ENCODE results near the gene NPLOC4. TPM values are rescaled to one million over a fixed set of nuclear protein-coding genes. Genes with fewer than 3 reads are reported as not detected.

NPLOC4 gene
- polyA plus RNA-seq, 1 experiment, result 108 TPM

DNA sequence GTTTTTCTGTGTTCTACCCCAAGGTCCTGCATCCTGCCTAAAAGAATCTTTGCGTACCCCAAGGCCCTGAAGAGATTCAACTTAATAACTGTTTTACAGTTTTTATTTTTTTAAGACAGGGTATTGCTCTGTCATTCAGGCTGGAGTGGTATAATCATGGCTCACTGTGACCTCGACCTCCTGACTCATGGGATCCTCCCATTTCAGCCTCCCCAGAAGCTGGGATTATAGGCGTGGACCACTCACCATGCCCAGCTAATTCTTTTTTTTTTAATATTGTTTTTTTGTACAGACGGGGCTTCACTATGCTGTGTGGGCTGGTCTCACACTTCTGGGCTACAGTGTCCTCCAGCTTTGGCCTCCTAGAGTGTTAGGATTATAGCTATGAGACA, 75.4 kb downstream of the NPLOC4 start:
- Histone ChIP-seq H3K4me3 (ENCODE audit: low read depth, low read length) (no peak overlapping the region), H3K27me3 (ENCODE audit: control insufficient read depth, insufficient read depth, low read length) (no peaks in the 10 kb centered on the region), H3K36me3 (ENCODE audit: control insufficient read depth, insufficient read depth, low read length) (peaks cover 24% of the 10 kb centered on the region)
- CTCF ChIA-PET, result interaction anchor here (6.1 kb wide), 1 partner anchor 39 kb away, joined by 35 read pairs; no protein-coding TSS in a partner anchor
- no peak for DNase-seq (ENCODE audit: low read depth)
- TF ChIP-seq, protein P1, sequence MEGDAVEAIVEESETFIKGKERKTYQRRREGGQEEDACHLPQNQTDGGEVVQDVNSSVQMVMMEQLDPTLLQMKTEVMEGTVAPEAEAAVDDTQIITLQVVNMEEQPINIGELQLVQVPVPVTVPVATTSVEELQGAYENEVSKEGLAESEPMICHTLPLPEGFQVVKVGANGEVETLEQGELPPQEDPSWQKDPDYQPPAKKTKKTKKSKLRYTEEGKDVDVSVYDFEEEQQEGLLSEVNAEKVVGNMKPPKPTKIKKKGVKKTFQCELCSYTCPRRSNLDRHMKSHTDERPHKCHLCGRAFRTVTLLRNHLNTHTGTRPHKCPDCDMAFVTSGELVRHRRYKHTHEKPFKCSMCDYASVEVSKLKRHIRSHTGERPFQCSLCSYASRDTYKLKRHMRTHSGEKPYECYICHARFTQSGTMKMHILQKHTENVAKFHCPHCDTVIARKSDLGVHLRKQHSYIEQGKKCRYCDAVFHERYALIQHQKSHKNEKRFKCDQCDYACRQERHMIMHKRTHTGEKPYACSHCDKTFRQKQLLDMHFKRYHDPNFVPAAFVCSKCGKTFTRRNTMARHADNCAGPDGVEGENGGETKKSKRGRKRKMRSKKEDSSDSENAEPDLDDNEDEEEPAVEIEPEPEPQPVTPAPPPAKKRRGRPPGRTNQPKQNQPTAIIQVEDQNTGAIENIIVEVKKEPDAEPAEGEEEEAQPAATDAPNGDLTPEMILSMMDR (IDR thresholded peaks at IDR 0.05; ENCODE audit: insufficient read depth, low read depth, low read length), result no peak
- POLR2A ChIA-PET, result interaction anchor here (0.6 kb wide), 1 partner anchor 49 kb away, joined by 3 read pairs; the partner anchor contains the start of gene ACTG1

DNA sequence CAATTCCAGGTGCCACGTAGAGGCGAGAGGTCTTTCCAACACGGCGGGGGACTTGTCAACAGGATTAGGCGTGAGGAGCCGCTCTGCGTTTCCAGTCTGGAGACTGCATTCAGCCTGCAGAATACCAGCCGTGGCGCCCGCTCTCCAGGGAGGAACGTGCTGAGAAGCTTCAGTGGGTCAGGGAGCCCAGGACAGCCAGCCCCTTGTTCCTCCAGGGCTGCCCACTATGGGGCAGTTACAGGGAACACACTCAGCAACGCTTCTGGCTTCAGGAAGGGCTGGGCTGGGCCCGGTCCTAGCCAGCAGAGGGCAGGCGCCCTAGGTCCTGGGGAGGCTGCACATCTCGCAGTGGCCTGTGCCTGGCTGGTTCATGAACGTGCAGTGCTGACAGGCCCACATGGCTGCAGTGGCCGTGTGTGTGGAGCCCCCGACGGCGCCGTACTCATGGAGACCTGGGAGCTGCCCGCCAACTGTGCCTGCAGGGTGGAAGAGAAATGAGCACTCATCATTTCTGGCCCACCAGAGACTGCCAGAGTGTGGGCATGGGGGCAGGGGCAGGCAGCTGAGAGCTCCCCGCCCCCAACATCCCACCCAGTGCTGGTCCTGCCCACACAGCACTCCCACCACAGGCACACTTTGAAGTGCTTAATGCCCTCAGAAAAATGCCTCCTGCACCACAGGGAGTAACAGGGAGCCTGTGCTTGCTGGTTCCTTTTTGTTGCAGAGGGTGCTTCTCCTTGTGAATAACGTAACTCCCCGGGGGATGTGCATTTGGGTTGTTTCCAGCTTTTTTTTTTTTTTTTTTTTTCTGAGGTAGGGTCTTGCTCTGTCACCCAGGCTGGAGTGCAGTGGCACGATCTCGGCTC, 77.7 kb downstream of the NPLOC4 start:
- H3K27me3 ChIP-seq (ENCODE audit: control insufficient read depth, insufficient read depth, low read length), result no peaks in the 10 kb centered on the region
- ChIA-PET CTCF (interaction anchor here (0.7 kb wide), 1 partner anchor 43 kb away, joined by 3 read pairs; no protein-coding TSS in a partner anchor), POLR2A (no interaction called here)
- peaks cover 24% of the 10 kb centered on the region for H3K36me3 ChIP-seq (ENCODE audit: control insufficient read depth, insufficient read depth, low read length)
- no peak overlapping the region for H3K4me3 ChIP-seq (ENCODE audit: low read depth, low read length)
- TF ChIP-seq, protein P1 (IDR thresholded peaks at IDR 0.05; ENCODE audit: insufficient read depth, low read depth, low read length), result peak; percentile 30; the same call in 1 of the 2 replicates
- no peak for DNase-seq (ENCODE audit: low read depth)

DNA sequence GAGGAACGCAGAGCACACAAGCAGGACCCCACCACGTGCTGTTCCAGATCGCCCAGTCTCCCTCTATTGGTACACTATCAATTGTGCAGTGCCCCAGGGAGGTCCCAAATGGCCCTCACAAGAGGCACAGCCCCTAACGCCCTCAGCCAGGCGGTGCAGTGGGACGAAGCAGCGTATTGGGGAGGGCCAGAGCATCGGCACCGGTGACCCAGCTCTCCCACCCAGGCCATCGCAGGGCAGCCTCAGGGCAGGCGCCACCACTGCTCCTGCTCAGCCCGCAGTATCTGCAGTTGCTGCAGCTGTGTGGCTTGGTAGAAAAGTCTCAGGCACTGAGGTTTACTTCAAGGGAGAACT, 78.8 kb downstream of the NPLOC4 start:
- no peaks in the 10 kb centered on the region for H3K27me3 ChIP-seq (ENCODE audit: control insufficient read depth, insufficient read depth, low read length)
- TF ChIP-seq, protein P1 (IDR thresholded peaks at IDR 0.05; ENCODE audit: insufficient read depth, low read depth, low read length), result no peak
- DNase-seq (ENCODE audit: low read depth), result no peak
- CTCF ChIA-PET, result interaction anchor here (2.9 kb wide), 1 partner anchor 43 kb away, joined by 16 read pairs; no protein-coding TSS in a partner anchor
- H3K4me3 ChIP-seq (ENCODE audit: low read depth, low read length), result no peak overlapping the region
- peaks cover 24% of the 10 kb centered on the region for H3K36me3 ChIP-seq (ENCODE audit: control insufficient read depth, insufficient read depth, low read length)
- POLR2A ChIA-PET, result no interaction called here

DNA sequence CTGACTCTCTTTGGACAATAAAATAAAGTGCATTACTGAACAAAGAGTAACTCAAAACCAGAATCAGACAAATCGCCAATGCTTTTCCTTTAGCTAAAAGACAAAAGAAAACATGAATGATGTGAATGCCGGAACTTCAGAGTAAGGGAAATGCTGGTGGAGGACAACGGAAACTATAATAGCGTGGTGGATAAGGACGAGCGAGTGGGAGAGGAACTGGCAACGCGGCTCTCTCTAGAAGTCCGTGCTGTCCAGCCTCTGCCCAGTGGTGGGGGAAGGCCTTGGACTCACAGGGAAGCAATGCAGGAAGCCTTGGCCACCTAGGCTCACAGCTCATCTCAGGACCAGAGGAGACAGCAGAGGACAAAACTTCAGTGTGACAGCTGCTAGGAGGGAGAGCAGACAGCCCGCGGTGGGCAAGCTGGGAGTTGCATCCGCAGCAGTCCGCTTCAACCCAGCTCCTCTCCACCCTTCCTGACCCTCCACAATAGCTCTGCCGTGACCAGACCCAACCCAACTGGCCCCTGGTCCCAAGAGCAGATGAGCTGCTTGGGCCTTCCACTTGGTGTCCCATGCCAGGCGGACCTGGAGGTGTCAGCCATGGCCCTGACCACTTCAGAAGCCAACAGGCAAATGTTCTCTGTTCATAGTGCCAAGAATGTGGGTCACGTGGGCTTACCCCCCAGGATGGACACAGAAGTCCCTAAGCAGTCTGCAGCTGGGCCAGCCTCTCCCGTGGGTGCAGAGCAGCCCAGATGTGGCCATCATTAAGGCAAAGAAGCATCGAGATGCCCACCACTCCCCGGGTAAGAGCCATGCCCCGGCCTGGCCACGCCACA, 79.4 kb downstream of the NPLOC4 start:
- H3K27me3 ChIP-seq (ENCODE audit: control insufficient read depth, insufficient read depth, low read length), result no peaks in the 10 kb centered on the region
- ChIA-PET CTCF (interaction anchor here (2.9 kb wide), 1 partner anchor 44 kb away, joined by 16 read pairs; no protein-coding TSS in a partner anchor), POLR2A (no interaction called here)
- peaks cover 24% of the 10 kb centered on the region for H3K36me3 ChIP-seq (ENCODE audit: control insufficient read depth, insufficient read depth, low read length)
- DNase-seq (ENCODE audit: low read depth), result no peak
- TF ChIP-seq, protein P1 (IDR thresholded peaks at IDR 0.05; ENCODE audit: insufficient read depth, low read depth, low read length), result no peak
- H3K4me3 ChIP-seq (ENCODE audit: low read depth, low read length), result no peak overlapping the region

DNA sequence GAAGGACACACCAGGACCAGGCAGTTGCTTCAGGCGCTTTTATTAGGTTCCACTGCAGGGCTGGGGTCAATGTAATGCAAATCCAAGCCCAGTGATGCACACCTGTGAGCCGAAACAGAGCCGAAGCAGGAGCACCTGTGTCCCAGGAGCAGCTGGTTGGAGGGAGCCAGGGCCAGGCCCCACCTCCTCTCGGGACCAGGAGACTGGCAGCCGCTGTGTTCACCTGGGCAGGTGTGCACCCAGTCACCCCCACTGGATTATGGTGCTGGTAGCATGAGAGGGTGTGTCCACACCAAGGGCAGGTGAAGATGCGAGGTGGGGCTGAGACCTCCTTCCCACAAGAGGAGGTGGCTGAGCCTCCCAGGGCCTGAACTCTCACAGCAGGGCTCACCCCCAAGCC, 80.0 kb downstream of the NPLOC4 start:
- CTCF ChIA-PET, result interaction anchor here (2.9 kb wide), 1 partner anchor 44 kb away, joined by 16 read pairs; no protein-coding TSS in a partner anchor
- POLR2A ChIA-PET, result no interaction called here
- Histone ChIP-seq H3K36me3 (ENCODE audit: control insufficient read depth, insufficient read depth, low read length) (peaks cover 24% of the 10 kb centered on the region), H3K27me3 (ENCODE audit: control insufficient read depth, insufficient read depth, low read length) (no peaks in the 10 kb centered on the region), H3K4me3 (ENCODE audit: low read depth, low read length) (no peak overlapping the region)
- DNase-seq (ENCODE audit: low read depth), result no peak
- TF ChIP-seq, protein P1 (IDR thresholded peaks at IDR 0.05; ENCODE audit: insufficient read depth, low read depth, low read length), result no peak
